Activated CD4-positive, CD25-positive, alpha-beta regulatory T cell treated with anti-CD3 and anti-CD28 coated beads, Interleukin-2, amount 50 U/mL, for 72 hours (primary cell): ENCODE data around the gene POPDC2.

Experiments used
- DNase-seq: peaks from one replicate; pipeline ENCODE4 v3.0.0; 2021

The POPDC2 gene

DNA sequence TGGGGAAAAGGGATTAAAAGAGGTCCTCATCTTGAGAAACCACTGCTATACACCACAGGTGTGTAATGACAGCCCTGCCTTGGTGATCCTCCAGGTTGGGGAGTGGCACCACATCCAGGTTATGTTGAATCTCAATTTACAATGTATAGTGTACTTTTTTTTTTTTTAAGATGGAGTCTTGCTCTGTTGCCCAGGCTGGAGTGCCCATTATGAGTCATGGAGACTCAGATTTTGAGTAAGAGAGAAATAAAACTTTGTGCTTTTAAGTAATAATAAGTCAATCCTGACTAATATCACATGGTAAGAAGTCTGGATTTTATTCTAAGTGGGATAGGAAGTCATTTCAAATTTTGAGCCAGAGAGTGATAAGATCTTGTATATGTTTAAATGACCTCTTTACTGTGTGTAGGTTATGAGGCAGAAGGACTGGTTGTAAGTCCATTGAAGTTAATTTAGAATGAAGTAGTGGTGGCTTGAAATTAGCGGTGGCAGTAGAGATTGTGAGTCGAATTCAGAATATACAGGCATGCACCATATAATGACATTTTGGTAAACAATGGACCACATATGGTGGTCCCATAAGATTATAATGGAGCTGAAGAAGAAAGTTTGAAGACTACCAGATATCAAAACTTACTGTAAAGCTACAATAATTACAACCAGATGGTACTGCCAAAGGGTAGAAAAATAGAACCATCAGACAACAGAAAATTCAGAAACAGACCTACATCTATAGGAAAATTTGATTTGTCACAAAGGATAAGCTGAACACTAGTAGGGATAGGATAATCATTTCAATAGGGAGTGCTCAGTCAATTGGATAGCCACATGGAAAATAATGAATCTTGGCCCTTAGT, 20.7 kb downstream of the POPDC2 start:
- DNase-seq, result no peak

DNA sequence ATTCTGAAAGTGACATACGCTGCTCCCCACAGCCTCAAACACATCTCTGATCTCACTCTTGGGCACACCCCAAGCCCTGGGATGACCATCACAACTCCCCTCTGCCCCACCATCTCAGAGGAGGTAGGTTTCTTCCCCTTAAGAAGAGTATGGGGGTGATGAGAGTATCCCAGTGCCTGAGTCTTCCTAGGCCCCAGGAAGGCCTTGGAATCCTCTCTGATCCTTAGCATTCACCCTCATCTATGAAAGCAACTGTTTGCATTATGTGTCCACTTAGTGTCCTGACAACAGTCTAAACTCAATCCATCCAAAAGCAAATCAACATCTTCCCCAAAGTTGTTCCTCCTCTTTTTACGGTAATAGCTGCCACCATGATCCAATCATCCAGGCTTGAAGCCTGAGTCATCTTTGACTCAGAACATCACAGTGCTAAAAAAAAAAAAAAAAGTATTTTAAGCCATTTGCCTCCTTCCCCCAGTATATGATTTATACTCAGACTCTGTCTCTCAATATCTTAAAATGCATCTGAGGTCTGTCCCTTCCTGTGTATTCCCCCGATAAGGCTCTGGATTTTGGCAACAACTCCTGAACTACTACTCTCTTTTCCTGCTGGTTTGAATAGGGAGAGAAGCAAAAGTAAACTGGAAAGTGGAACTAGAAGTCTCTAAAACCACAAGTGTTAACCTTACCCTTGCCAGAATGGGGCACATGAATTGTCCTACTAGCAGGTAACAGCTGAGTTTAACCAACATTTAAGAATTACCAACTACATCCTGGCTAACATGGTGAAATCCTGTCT, 22.5 kb downstream of the POPDC2 start:
- no peak for DNase-seq

DNA sequence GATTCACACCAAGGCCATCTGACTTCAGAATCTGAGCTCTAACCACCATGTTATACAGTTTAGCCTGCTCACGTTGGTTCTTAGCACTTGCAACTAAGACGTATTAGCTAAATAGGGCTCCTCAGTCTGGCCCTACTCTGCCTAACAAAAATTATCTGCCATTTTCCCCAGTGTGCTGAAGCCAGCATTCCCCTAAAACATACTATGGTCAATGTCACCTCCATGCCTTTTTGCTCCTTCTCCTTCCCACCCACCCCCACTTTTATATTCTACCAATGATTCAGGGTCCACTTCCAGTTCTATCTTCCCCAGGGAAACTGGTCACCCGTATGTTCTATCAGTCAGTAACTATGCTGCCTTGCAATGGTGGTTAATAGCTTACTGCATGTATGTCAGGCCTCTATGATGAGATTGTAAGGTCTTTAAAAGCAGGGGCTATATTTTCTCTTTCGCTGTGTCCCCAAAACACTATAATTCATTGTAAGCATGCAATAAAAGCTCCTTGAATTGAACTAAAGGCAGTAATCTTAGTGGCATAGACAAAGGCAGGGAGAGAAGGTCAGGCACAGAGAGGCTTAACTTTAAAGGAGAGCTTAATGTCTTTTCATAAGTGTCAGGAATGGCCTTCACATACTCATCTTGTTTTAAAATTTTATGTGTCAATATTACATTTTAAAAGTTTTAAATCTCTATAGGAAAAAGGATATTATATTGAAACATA, 23.3 kb downstream of the POPDC2 start:
- DNase-seq, result no peak

DNA sequence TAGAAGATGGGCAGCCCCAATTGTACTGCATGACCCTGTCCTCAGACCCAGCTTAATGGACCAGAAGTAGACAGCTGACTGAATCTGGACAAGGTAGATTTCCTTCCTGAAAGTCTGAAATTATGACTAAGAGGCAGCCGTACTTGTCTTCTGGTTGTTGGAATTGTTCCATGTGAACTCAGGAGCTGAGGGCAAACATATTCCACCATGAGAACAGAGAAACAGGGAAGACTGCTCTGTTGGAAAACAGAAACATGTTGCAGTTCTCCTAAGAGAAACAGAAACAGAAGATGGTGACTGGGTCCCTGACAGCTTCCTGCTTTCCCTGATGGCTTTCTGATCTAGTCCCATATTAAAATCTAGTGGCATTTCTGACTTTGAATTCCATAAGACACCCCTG, 24.1 kb downstream of the POPDC2 start:
- DNase-seq, result no peak

DNA sequence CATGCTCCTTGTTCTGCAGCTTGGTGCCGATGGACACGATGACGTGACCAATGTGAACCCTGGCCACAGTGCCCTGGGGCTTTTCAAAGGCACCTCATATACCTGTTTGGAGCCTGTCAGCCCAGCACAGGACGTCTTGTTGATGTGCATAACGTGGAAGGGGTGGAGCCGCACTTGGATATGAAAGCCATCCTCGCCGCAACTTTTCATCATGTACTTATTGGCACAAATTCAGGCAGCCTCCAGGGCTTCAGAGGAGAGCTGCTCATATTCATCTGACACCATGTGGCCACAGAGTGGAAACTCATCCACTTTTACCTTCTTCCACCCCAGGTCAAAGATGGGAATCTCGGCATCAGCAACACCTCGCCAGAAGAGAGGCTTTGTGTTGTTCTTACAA, 24.7 kb downstream of the POPDC2 start:
- no peak for DNase-seq

DNA sequence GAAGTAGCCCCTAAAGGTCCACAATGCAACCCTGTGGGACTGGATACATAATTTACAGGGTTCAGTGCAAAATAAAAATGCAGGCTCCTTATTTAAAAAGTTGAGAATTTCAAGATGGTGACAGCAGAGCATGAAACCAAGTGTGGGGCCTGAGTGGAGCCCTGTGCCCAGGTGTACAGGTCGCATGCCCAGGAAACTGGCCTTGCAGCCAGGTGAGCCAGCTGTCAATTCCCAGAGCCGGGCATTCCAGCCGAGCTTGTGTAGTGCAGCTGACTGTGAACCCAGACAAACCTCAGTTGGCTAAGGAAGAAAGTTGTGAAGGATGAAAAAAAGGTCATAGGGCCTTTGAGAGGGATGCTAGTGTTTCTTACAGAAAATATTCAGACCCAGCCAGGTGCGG, 27.6 kb downstream of the POPDC2 start:
- DNase-seq, result no peak

DNA sequence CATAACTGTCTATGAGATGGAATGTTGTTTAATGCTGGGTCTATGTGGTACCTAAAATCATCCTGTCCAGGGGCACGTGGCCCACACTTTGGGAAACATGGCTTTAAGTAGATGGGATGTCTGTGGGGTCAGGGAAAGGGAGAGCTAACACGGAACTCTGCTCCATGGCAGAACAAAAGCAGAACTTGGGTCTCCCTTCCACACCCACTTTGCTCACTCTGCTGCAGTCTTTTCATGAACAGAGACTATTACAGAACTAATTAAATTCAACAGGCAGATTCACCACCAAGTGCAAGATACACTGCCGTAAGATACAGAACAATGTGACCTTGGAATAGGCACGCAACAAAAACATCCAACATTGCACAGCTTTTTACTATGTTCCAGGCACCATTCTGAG, 28.2 kb downstream of the POPDC2 start:
- no peak for DNase-seq

DNA sequence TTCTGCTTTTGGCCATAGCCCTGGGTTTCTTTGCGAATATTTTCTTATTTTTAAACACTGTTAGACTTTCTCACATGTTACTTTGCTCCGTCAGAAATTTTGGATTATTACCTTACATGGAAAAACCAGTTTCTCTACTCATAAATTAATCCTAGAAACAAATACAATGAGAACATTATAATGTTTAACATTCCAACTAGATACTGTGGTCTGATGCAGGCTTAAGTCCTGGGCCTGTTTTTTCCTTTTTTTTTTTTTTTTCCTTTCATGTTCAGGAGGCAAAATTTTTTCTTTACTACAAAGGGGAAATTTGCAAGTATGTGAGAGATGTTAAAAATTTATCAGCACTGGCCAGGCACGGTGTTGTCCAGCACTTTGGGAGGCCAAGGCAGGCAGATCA, 28.9 kb downstream of the POPDC2 start:
- no peak for DNase-seq

DNA sequence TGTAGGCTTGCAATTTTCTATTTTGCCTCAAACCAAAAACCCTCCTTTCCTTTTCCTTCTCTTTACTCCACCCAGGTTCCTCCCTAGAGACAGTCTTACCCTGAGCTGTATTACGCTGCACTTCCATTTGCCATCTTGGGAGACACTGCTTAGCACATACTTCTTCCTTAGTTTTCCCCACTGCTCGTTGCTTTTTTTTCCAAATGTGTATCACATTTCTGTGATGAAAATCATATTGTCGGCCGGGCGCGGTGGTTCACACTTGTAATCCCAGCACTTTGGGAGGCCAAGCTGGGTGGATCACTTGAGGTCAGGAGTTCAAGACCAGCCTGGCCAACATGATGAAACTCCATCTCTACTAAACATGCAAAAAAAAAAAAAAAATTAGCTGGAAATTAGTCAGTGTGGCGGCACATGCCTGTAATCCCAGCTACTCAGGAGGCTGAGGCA, 29.5 kb downstream of the POPDC2 start:
- no peak for DNase-seq

DNA sequence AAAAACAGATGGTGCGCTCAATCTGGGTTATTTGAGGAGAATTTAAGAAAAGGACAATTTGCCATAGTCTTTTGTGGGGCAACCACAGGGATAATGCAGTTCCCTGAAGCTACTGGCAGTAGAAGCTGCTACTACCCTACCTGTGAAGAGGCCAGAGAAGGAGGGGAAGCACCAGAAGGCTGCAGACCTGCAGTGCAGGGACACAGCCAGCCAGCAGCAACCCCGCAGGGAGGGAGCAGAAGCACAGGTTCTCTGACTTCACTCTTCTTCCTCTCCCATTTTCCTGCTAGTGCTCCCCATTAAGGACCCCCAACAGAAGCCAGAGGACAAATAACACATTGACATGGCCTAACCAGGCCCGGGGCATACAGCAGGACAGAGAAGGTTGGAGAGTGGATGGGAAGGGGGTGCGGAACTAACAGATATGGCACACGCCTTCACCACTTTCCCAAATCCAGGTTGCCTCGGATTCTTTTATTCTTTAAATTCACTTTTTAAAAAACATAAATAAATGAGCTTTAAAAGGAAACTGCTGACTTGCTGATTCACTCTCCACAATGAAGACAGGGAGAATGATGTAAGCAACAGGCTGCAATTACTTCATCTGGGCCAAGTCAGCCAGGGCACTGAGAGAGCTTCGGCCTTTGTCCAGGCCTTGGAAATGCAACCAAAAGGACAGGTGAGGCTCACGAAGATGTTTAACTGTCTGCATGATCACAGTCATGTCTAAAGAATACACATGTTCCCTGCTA, 30.1 kb downstream of the POPDC2 start:
- no peak for DNase-seq

DNA sequence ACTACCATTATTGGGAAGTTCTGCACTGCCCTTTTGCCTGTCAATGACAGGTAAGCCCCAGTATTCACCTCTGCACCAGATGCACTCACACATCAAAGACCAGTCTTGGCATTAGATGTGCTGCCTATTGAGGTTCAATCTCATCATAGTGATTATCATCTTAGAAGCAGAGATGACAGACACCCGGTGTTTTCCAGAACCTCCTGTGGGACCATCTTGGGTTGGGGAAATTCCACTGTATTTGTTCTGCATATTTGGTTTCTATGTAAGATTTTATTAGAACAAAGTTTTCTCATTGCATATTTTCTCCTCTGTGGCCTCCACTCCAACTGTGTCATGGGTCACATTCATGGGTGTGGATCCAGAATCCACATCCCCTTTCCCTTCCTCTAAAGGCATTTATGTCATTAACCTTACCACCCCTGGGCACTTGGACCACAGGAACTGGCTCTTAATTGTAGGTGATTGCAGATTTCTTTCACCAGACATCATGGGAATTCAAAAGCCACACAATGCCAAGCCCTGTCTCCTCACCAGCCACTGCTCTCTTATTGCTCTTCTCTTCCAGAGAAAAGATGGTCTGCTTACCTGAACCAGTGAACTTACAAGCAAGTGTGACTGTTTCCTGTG, 31.5 kb downstream of the POPDC2 start:
- DNase-seq, result no peak

DNA sequence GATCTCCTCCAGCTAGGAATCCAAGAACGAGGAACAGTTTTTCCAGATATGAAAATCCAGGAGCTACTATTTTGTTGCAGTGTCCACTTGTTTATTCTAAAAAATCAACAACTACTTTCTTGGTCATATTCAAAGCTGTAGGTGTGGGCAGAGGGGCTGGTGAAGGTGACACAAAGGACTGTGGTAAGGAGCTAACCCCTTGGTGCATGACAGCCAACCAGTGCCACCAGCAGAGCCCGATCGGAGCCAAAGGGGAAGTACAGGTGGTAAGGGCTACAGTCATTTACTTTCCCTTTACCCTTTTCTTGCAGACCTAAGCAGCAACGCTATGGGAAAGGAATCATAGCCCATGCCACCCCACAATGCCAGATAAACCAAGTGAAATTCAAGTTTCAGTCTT, 32.0 kb downstream of the POPDC2 start:
- peak; percentile 58 for DNase-seq

DNA sequence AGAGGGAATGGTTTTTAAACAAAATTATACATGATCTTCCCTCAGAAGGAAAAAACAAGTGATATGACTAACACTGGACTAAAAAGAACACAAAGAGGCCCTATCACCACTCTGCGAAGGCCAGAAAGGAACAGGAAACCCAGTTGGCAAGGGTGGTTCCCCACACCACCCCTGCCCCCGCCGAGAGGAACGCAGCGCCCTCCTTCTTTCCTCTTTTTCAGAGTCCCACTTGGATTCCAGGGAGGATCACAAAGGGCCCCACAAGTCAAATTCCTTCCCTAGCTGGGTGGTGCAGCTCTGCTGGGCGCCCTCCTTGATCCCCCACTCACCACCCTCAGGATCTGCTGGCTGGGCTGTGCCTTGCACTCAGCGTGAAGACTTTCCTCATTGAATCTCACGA, 32.9 kb downstream of the POPDC2 start:
- DNase-seq, result no peak

DNA sequence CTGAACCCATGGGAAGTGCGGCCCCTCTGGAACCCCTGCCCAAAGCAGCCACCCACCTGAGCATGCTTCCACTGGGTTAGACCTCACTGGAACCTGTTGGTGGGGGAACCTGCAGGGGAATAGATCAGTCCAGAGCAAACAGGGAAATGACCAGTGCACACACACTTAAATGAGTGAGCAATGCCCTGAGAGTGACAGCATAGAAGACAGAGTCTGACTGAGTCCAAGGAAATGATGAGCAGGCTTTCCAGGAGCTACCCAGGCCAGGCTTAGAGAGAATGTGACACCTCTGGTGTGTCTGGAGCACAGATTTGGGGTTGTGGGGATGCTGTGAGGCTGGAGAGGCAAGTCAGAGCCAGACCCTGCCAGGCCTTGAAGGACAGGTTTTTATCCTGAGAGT, 34.2 kb downstream of the POPDC2 start:
- DNase-seq, result no peak

DNA sequence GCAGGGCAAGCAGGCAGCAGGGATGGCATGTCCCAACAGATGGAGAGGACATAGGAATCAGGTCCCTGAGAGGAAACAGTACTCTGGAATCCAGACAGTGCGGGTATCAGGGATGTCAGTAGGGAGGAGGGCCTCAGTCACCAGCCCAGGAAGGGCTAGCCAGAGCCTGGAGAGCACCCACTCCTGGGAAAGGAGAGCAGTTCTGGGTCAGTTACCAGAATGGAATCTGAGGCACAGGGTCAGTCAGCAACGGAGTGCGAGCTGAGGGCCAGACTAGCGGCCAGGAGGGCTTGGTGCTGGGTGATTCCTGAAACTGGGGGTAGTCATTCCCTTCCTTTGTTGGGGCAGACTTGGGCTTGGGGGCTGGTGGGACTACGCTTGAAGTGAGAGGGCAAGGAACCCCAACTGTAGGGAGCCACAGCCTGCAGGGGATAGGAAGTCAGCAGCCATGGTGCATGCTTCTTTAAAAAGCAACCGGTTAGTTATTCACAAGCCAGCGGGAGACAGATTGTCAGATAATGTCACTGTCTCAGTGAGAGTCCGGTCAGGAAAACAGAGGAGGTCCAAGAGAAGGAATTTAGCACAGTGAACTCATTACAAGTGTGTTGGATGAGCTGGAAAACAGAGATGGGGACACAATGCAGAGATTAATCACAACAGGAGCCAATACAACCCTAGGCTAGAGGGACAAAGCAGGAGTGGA, 34.8 kb downstream of the POPDC2 start:
- DNase-seq, result no peak

DNA sequence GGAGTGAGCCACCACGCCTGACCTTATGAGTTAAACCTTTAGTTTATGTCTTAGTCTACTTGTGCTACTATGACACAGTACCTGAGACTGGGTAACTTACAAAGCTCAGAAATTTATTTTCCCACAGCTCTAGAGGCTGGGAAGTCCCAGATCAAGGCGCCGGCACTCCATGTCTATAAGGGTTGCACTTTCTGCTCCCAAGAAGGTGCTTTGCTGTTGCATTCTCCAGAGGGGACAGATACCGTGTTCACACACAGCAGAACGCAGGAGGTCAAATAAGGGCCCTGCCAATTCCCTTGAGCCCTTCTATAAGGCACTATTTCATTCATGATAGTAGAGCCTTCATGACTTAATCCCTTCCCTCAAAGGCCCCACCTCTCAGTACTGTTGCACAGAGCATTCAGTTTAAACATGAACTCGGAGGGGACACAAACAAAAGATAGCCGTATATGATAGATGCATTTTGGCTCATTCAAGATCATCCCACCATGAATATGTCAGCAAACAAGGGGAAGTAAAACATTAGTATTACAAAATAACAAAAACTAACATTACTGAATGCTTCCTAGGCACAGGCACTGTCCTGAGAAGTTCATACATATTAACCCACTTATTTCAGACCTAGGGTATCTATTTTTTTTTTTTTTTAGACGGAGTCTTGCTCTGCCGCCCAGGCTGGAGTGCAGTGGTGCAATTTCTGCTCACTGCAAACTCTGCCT, 36.2 kb downstream of the POPDC2 start:
- DNase-seq, result no peak

DNA sequence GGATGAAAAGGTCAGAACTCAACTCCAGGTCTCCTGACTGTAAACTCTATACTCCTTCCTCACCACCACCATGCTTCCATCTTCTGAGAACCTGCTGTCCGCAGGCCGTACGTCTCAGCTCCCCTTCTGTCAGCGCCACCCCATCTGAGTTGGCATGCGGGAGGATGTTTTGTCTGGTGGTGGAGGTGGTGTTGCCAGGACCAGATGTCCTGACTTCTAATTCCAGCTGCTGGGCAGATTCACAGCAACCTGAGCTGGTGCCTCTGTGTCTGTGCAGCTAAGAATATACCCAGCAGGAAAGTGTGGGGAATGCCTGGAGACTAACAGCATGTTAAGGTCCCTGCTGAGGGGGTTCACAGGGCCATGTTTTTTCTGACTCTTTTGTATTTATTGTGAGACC, 39.5 kb downstream of the POPDC2 start:
- no peak for DNase-seq

DNA sequence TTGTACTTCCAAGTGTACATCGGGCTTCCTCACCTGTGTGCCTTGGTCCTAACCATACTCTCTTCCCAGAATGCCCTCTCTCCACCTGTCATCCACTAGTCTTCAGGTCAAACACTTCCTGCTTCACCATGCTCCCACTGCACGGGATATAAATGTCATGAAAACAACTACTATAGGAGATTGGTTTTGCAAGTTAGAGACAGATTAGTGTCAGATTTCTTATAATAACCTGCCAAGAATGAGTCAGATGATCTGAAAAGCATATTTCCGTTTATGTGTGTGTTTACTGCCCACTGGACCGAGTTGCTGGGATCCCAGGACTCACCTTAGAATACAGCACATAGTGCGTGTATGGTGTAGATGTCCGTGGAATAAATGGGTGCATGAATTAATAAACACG, 41.3 kb downstream of the POPDC2 start:
- no peak for DNase-seq

DNA sequence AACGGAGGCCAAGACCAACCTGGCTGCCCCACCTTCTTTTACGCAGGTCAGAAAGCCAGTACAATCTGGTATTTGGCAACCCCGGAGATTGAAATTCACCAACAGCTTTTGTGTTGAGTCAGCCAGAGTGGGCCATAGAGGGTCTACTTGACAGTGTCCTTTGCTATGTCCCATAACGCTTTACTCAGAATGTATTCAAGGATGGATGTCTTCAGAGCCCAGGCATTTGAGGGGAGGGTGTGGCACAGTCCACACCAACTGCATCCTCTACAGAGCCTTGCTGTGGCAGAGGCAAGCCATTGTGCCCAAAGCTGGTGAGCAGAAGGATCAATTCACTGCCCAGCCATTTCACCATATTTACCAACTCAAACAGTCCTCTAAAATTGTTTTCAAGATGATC, 44.3 kb downstream of the POPDC2 start:
- DNase-seq, result no peak

DNA sequence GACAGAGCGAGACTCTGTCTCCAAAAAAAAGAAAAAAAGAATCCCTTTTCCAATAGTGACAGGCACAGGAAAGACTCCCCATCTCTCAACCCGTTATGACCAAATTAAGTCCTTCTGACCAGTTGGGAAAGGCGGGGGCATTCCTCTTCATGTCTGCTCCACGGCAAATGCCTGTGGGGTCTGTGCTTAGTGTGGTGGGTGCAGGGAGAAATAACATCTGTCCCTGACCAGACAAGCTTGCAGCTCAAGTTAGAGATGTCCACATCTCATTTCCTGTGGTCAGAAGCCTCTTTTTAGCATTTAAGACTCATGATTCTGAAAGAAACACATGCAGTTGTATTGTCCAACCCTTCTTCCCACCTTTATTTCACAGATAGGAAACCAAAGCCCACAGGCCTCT, 46.5 kb downstream of the POPDC2 start:
- DNase-seq, result no peak

DNA sequence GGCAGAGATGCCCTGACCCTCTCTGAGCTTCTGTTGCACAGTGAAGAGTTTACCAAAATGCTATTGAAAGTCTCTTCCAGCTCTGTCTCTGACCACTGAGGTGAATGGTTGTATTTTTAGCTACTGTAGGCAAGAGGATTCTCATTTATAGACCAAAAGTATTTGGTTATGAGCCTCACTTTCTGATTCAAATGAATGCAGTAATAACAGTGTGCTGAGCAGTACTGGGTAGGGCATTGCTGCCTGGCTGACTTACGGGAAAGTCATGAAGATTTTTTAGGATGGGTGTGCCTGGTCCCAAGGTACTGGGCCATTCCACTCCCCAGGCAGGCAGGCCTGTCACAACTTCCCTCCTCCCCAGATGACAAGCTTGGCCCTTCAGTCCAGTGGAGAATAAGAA, 47.2 kb downstream of the POPDC2 start:
- DNase-seq, result no peak
